CD4-positive, alpha-beta T cell treated with Interleukin-10 for 1 hour (primary cell): ENCODE measurements around the gene PLAGL2.

Experiments used
- DNase-seq: peaks from one replicate; pipeline ENCODE4 v3.0.0-alpha.2; 2020

The PLAGL2 gene

DNA sequence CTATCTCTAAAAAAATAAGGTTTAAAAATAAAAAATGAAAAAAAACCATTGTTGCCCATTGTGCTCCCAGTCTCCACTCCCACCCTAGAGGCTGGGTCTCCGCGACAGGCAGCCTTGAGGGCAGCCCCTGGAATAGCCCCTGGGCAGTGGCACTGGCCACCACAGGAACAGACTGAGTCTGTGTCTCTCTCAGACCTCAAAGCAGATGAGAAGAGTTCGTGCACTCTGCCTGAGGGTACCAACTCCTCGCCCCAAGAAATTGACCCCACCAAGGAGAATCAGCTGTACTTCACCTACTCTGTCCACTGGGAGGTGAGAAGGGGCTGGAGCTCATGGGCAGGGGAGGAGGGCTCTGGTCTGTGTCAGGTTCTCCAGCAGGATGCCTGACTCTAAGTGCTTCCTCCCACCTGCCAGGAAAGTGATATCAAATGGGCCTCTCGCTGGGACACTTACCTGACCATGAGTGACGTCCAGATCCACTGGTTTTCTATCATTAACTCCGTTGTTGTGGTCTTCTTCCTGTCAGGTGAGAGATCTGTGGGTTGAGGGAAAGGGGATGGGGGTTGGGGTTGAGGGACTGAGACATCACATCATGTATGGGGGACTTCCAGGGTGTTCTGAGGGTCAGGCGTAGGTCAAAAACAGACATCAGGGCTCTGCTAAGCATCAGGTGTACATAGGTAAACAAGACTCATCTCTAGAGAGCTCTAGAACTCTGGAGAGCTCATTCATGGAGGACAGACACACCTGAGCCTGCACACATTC lies 62.5 kb downstream of the PLAGL2 start:
- no peak for DNase-seq

DNA sequence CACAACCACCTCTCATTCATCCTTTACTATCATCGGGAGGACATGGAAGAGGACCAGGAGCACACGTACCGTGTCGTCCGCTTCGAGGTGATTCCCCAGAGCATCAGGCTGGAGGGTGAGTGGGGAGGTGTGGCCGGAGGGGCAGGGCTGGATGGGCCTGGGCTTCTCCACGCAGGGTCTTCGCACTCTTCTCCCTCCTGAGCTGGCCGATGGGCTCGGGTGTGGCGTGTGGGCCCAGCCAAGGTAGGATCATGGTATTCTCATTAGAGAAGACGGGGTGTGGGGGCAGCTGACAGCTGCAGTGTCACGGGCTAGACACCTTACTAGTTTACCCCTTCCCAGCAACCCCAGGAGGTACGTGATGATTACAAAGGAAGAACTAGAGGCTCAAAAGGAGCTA lies 64.6 kb downstream of the PLAGL2 start:
- no peak for DNase-seq
